Upper lobe of left lung (tissue), 6 donors: ENCODE measurements around the gene VPS35L. TPM values are rescaled to one million over a fixed set of nuclear protein-coding genes. Genes with fewer than 3 reads are reported as not detected.

Experiments used
- ATAC-seq, 2 donors: fragments of 200-7000 bp; cut with Tn5 transposase; one replicate each; pipeline ENCODE4 v1.9.1; 2022; ENCODE audit warnings: mild to moderate bottlenecking in 2 of 2, moderate library complexity in 2 of 2; ENCODE audit not compliant: low FRiP score in 2 of 2
- DNase-seq, 2 donors: peaks; one replicate each; pipeline ENCODE4 v3.0.0-alpha.2; 2019 to 2020
- H3K27ac ChIP-seq, 4 donors: fragments of 200-600 bp; sonication (generic); one replicate each; pipeline ENCODE4 v1.5.1; 2016 to 2019
- H3K27me3 ChIP-seq, 4 donors: fragments of 200-600 bp; sonication (generic); one replicate each; pipeline ENCODE4 v1.5.1; 2017 to 2019
- H3K36me3 ChIP-seq, 4 donors: fragments of 200-600 bp; sonication (generic); one replicate each; pipeline ENCODE4 v1.5.1; 2016 to 2019
- H3K4me1 ChIP-seq, 4 donors: fragments of 200-600 bp; sonication (generic); one replicate each; pipeline ENCODE4 v1.5.1; 2018 to 2019
- H3K4me3 ChIP-seq, 4 donors: fragments of 200-600 bp; sonication (generic); one replicate each; pipeline ENCODE4 v1.5.1; 2017 to 2019; ENCODE audit warnings: mild to moderate bottlenecking in 2 of 4, moderate library complexity in 1 of 4
- H3K9me3 ChIP-seq, 4 donors: fragments of 200-600 bp; sonication (generic); one replicate each; pipeline ENCODE4 v1.5.1; 2018 to 2019
- CTCF ChIP-seq, 6 experiments: fragments of 450-650 bp in 4 of 6; fragments of 200-600 bp in 2 of 6; sonication (generic) in 2 of 6; IDR thresholded peaks; one replicate each; pipeline ENCODE4 v1.5.1; 2016 to 2019; ENCODE audit warnings: antibody characterized with exemption in 6 of 6
- EP300 ChIP-seq, 4 donors: sonication (generic); formaldehyde crosslinking; IDR thresholded peaks; one replicate each; pipeline ENCODE4 v1.5.1; 2017; ENCODE audit warnings: antibody characterized with exemption in 4 of 4, control low read depth in 2 of 4
- POLR2A ChIP-seq, 4 donors: fragments of 450-650 bp; IDR thresholded peaks; one replicate each; pipeline ENCODE4 v1.5.1; 2016 to 2017; ENCODE audit warnings: antibody characterized with exemption in 4 of 4, mild to moderate bottlenecking in 2 of 4
- POLR2AphosphoS5 ChIP-seq, 2 donors: sonication (generic); formaldehyde crosslinking; IDR thresholded peaks; one replicate each; pipeline ENCODE4 v1.5.1; 2017; ENCODE audit warnings: antibody characterized with exemption in 2 of 2
- WGBS, 2 donors: methylation state at CpG; one replicate each; pipeline ENCODE4 v1.1.5; 2017 to 2018; 5-methylcytosine and 5-hydroxymethylcytosine counted together
- total RNA-seq, 6 donors: library from RNA; depleted of rRNA in 4 of 6; stranded (reverse); fragments of >200 nt in 4 of 6; gene quantifications; one replicate each; pipeline versions ENCODE4 v1.1.0 to v1.2.1, GENCODE V29; 2016 to 2021
- donor health status: DM: no; HTN: no; CAD: no; lungs with moderate emphysema.
- donor health status: DM: no; HTN: yes; CAD: no; lungs with severe emphysema.

Gene VPS35L
- total RNA-seq, 6 donors from 2014 or later: 39.8 to 52.9 (median 45.2) TPM

GRCh38 chr16:19694989-19695388 is 139.5 kb downstream of the VPS35L start:
- 89 to 92% methylated on average over 8 of the region's 8 CpGs for WGBS, 2 donors
- no peaks in the 10 kb centered on the region for H3K27me3 ChIP-seq
- TF ChIP-seq POLR2AphosphoS5 (IDR thresholded peaks at IDR 0.05) (no peak), EP300 (IDR thresholded peaks at IDR 0.05) (no peak), POLR2A (IDR thresholded peaks at IDR 0.05) (no peak), CTCF (IDR thresholded peaks at IDR 0.05) (no peak)
- peaks cover 0 to 38% (median 19%) of the 10 kb centered on the region in 4 donors for H3K36me3 ChIP-seq
- peaks cover 17 to 45% (median 41%) of the 10 kb centered on the region in 4 donors for H3K4me1 ChIP-seq
- no peaks in the 10 kb centered on the region for H3K9me3 ChIP-seq
- ATAC-seq: no peak
- no peak overlapping the region for H3K4me3 ChIP-seq
- H3K27ac ChIP-seq: peak overlapping the region in 1 of 4 donors; percentile 82
- no peak for DNase-seq

GRCh38 chr16:19696328-19696727 is 140.8 kb downstream of the VPS35L start:
- Histone ChIP-seq H3K9me3 (no peaks in the 10 kb centered on the region), H3K36me3 (peaks cover 0 to 42% (median 18%) of the 10 kb centered on the region in 4 donors), H3K27ac (peak overlapping the region; percentile 60 to 82 (median 72)), H3K27me3 (no peaks in the 10 kb centered on the region), H3K4me1 (peaks cover 25 to 46% (median 39%) of the 10 kb centered on the region in 4 donors), H3K4me3 (no peak overlapping the region)
- ATAC-seq (peak; percentile 20 to 67), DNase-seq (peak in 1 of 2 donors; percentile 76)
- WGBS, 2 donors: 2 to 9% methylated on average over 6 to 10 of the region's 10 CpGs
- TF ChIP-seq POLR2AphosphoS5 (IDR thresholded peaks at IDR 0.05) (peak in 1 of 2 donors; percentile 64), EP300 (IDR thresholded peaks at IDR 0.05) (peak in 2 of 4 donors; percentile 7 to 66), POLR2A (IDR thresholded peaks at IDR 0.05) (no peak), CTCF (IDR thresholded peaks at IDR 0.05) (no peak)

GRCh38 chr16:19696961-19697360 is 141.5 kb downstream of the VPS35L start:
- no peak overlapping the region for H3K4me3 ChIP-seq
- peaks cover 0 to 42% (median 12%) of the 10 kb centered on the region in 4 donors for H3K36me3 ChIP-seq
- ATAC-seq (no peak), DNase-seq (peak in 1 of 2 donors; percentile 79)
- H3K27ac ChIP-seq: peak overlapping the region; percentile 60 to 82 (median 72)
- peaks cover 25 to 46% (median 39%) of the 10 kb centered on the region in 4 donors for H3K4me1 ChIP-seq
- 91 to 97% methylated on average over 14 to 15 of the region's 15 CpGs for WGBS, 2 donors
- TF ChIP-seq EP300 (IDR thresholded peaks at IDR 0.05) (no peak), POLR2A (IDR thresholded peaks at IDR 0.05) (no peak), POLR2AphosphoS5 (IDR thresholded peaks at IDR 0.05) (no peak), CTCF (IDR thresholded peaks at IDR 0.05) (no peak)
- H3K27me3 ChIP-seq: no peaks in the 10 kb centered on the region
- H3K9me3 ChIP-seq: no peaks in the 10 kb centered on the region

- H3K27ac ChIP-seq: peak overlapping the region in 3 of 4 donors; percentile 14 to 81 (median 19)
- no peak for ATAC-seq
- WGBS, 2 donors: 65 to 80% methylated on average over 6 to 8 of the region's 8 CpGs
Measured at GRCh38 chr16:19697756-19698318, 142.3 kb downstream of the VPS35L start.

More at GRCh38 chr16:19697756-19698318, 142.3 kb downstream of the VPS35L start:
- Histone ChIP-seq H3K27me3 (no peaks in the 10 kb centered on the region), H3K36me3 (peaks cover 0 to 41% (median 7%) of the 10 kb centered on the region in 4 donors), H3K4me1 (peaks cover 25 to 46% (median 39%) of the 10 kb centered on the region in 4 donors), H3K4me3 (no peak overlapping the region), H3K9me3 (no peaks in the 10 kb centered on the region)
- TF ChIP-seq POLR2A (IDR thresholded peaks at IDR 0.05) (no peak), CTCF (IDR thresholded peaks at IDR 0.05) (no peak), EP300 (IDR thresholded peaks at IDR 0.05) (no peak), POLR2AphosphoS5 (IDR thresholded peaks at IDR 0.05) (no peak)
- no peak for DNase-seq
